NCI-H146 treated with DMSO at 0.1 percent for 48 hours (cell line): ENCODE results near the gene ANP32A.
"Not testable (repeated sequence)": the region's sequence is repeated elsewhere in the genome, so short reads cannot be mapped to it uniquely, and the experiment has no call there.

Experiments
- DNase-seq: peaks from one replicate; lab custom pipeline; 2025; ENCODE audit not compliant: unreplicated experiment; lab: John Stamatoyannopoulos, UW

ANP32A gene

GRCh38 chr15:68820295-68821189, at the start of gene ANP32A:
Gene ANP32A, minus strand, starts transcription at chr15:68820895. Its CDS starts 144 bp downstream, at chr15:68820751.
- DNase-seq: peak; percentile 77

GRCh38 chr15:68868296-68868695, 47.6 kb upstream of the ANP32A start:
- no peak for DNase-seq

GRCh38 chr15:68862415-68862814, 41.7 kb upstream of the ANP32A start:
- DNase-seq: no peak

GRCh38 chr15:68858666-68859065, 38.0 kb upstream of the ANP32A start:
- DNase-seq: not testable (repeated sequence)

- DNase-seq: not testable (repeated sequence)
Measured at GRCh38 chr15:68857443-68857842, 36.7 kb upstream of the ANP32A start.

- no peak for DNase-seq
Measured at GRCh38 chr15:68852461-68852860, 31.8 kb upstream of the ANP32A start.

GRCh38 chr15:68851971-68852370, 31.3 kb upstream of the ANP32A start:
- no peak for DNase-seq

- no peak for DNase-seq
Measured at GRCh38 chr15:68849497-68849896, 28.8 kb upstream of the ANP32A start.

- DNase-seq: no peak
Measured at GRCh38 chr15:68846851-68847439, 26.2 kb upstream of the ANP32A start.

GRCh38 chr15:68844856-68845550, 24.3 kb upstream of the ANP32A start:
- DNase-seq: no peak

- peak; percentile 16 for DNase-seq
Measured at GRCh38 chr15:68843425-68844311, 23.0 kb upstream of the ANP32A start.

GRCh38 chr15:68842958-68843357, 22.3 kb upstream of the ANP32A start:
- no peak for DNase-seq

GRCh38 chr15:68834346-68834745, 13.7 kb upstream of the ANP32A start:
- no peak for DNase-seq

- no peak for DNase-seq
Measured at GRCh38 chr15:68833700-68834331, 13.1 kb upstream of the ANP32A start.

GRCh38 chr15:68830141-68830785, 9.6 kb upstream of the ANP32A start:
- no peak for DNase-seq

GRCh38 chr15:68829068-68829467, 8.4 kb upstream of the ANP32A start:
- no peak for DNase-seq

GRCh38 chr15:68823561-68823960, 2.9 kb upstream of the ANP32A start:
- DNase-seq: no peak

GRCh38 chr15:68822818-68823217, 2.1 kb upstream of the ANP32A start:
- no peak for DNase-seq

- DNase-seq: no peak
Measured at GRCh38 chr15:68821841-68822381, 1.2 kb upstream of the ANP32A start.
